Left cardiac atrium (tissue), 4 donors: ENCODE measurements around the gene SYNDIG1. TPM values are rescaled to one million over a fixed set of nuclear protein-coding genes. Genes with fewer than 3 reads are reported as not detected.
A peak's percentile ranks its signal among the peaks of the same experiment; 100 is the strongest.

ENCODE experiments used
- ATAC-seq, 2 donors: fragments of 200-7000 bp; cut with Tn5 transposase; one replicate each; pipeline ENCODE4 v1.9.1; 2020; ENCODE audit warnings: mild to moderate bottlenecking in 2 of 2, moderate library complexity in 2 of 2
- DNase-seq: peaks from one replicate; pipeline ENCODE4 v3.0.0-alpha.2; 2020
- intact Hi-C, 2 donors: fragments of 100-400 bp; cut with DNase I; formaldehyde crosslinking; loops; one replicate each; pipeline versions ENCODE4 v1.14.1 to v1.15.1; 2022 to 2023
- total RNA-seq, 2 donors: library from RNA; stranded (reverse); fragmentation: NEBNext Ultra II Directional; extraction: Animal tissue kit (Norgen Biotek cat#: 25700); gene quantifications; one replicate each; pipeline ENCODE4 v1.2.1, GENCODE V29; 2021
- donor health status: DM: no; HTN: yes; CAD: no.
- donor health status: DM: no; HTN: yes; CAD: no; lungs with severe emphysema.
- donor health status: DM: yes; HTN: yes; CAD: no.
- donor health status: Dilated cardiomyopathy.

SYNDIG1 gene
- total RNA-seq, 2 donors from 2014 or later: 16.7 to 28.4 TPM

DNA sequence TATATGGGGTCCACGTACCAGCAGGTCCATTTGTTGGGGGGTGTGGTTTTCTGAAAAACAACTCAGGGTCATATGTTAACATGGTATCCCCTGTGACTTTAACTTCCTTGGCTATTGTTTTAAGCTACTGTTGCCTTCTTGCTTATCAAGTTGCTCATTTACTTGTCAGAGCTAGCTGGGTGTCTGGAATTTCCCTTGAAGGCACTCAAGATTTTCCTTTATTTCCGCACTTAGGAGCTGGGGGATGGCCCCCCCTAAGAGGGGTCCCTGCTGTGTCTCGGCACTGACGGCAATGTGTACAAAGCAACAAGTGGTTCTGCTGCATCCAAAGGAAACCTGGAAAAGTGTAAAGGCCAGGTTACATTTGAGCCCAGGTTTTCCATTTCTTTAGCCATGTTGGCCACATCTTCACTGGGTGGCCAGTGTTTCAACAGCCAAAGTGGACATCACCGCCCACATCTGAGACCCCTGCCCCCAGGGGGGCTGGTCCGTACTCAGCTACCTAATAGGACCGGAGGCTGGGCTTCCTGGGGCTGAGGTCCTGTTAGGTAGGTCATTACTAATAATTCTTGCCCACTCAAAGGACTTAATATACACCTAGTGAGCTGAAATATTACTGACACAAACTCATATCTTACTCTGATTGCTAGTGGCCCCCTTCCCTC lies 24.8 kb upstream of the SYNDIG1 start:
- intact Hi-C loops: no loop called here
- DNase-seq (no peak), ATAC-seq (no peak)

DNA sequence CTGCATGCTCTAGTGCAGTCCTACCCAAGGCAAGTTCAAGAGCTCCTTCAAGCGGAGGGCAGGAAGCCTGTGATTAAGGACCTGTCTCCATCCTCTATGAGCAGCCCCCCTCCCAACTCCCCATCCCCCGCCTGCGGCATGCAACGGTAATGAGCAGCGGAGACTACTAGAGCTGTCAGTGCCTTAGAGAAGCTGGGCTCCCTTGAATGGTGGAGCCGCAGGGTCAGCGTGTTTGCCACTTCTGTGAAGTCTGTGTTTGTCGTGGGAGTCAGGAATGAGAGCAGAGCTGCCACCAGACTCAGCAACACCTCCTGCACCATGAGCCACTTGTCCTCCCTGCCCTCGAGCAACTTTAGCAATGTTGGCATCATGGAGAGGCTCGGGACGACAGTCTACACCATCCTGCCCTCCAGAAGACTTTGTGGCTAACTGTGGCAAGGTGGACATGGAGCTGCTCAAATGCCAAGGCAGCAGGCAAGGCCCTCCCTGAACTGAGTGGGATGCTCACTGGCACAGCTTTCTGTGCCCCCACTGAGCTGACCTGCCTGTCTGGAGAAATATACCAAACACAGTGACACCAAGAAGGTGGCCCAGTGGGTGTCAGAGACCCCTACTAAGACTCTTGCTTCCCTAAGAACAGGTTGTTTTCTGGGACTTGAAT lies 23.8 kb upstream of the SYNDIG1 start:
- DNase-seq (no peak), ATAC-seq (peak in 1 of 2 donors; percentile 59)
- intact Hi-C loops: no loop called here

DNA sequence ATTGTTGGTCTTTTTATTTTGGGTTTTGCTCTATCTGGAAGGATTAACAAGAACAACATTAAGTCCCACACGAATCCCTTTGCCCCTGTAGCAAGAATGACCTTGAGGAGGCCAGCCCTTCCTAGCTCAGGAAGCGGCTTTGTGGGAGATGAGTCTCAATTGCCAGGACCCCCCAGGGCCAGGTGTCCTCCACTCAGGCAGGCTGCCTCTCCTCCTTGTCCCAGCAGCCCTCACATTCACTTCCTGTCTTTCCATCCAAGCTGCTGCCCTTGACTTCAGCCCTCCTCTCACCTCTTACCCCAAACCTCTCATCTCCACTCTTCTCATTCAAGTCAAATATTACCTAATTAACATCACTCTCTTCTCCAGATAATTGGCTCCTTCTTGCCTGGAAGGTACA lies 22.6 kb upstream of the SYNDIG1 start:
- ATAC-seq (no peak), DNase-seq (no peak)
- intact Hi-C loops: no loop called here

DNA sequence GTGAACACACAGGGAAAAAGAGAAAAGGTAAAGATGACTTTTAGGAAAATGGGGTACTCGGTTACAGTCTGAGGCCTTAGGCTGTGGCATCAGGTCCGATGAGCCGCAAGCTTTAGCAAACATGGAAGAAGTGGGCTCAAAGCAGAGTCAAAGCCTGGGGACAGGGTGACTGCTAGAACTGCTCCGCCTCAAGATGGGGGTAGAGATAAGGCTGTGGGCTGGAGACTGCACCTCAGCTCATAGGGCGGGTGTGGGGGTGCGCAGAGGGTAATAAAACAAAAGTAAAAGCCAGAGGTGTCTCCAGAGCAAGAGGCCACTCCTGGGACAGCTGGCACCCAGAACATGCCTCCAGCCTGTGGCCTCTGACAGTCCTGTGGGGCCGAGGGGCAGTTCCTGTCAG lies 21.3 kb upstream of the SYNDIG1 start:
- intact Hi-C loops: no loop called here
- ATAC-seq (no peak), DNase-seq (no peak)

GRCh38 chr20:24449026-24449720 lies 20.3 kb upstream of the SYNDIG1 start:
- no peak for DNase-seq
- intact Hi-C loops: no loop called here
- no peak for ATAC-seq

DNA sequence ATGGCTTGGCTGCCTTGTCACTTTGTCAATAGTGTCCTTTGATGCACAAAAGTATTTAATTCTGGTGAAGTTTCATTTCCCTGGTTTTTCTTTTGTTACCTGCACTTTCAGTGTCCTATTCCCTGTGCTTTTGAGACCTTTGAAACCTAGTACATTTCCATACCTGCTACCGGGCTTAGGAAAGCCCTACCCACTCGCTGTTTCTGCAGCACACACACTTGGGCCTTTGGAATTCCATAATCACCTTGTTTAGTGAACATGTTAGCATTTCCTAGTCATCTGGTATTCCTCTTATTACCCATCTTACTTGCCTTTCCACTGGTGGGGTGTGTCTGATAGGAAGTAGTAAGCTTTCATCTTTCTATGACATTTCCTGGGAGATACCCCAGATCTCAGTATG lies 19.3 kb upstream of the SYNDIG1 start:
- DNase-seq (no peak), ATAC-seq (no peak)
- intact Hi-C loops: no loop called here

- intact Hi-C loops: no loop called here
- no peak for ATAC-seq
- no peak for DNase-seq
Measured at GRCh38 chr20:24450624-24451376, 18.6 kb upstream of the SYNDIG1 start.

GRCh38 chr20:24451428-24451827 lies 18.0 kb upstream of the SYNDIG1 start:
- ATAC-seq (no peak), DNase-seq (no peak)
- intact Hi-C loops: no loop called here

GRCh38 chr20:24452016-24452415 lies 17.4 kb upstream of the SYNDIG1 start:
- DNase-seq (no peak), ATAC-seq (no peak)
- intact Hi-C loops: no loop called here

DNA sequence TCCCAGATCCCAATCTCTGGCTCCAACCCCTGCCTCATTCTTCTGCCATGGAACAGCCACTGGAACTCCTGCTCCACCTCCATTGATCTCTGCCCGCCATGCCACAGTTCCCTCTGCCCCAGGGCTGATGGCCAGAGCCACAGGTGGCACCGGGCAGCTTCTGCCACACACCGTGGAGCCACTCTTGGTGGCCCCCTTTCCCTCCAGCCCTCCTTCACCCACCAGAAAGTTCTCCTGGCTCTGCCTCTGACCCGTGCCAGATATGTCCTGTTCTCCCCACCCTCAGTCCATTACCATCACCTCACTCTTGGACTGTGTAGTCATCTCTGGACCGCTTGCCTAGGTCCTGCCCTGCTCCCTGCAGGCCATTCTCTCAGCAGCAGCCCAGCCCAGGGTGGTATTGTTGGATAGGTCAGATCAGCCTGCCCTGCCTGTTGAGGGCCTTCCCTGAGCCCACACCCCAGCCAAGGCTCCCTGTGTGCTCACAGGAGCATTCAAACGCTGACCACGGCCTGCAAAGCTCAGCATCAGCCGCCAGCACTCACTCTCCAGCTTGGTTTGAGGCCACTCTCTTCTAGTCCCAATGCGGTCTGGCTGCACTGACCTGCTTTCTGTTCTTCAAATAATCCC lies 16.8 kb upstream of the SYNDIG1 start:
- intact Hi-C loops: no loop called here
- DNase-seq (no peak), ATAC-seq (no peak)

GRCh38 chr20:24453869-24454268 lies 15.6 kb upstream of the SYNDIG1 start:
- no peak for ATAC-seq
- no peak for DNase-seq
- intact Hi-C loops: no loop called here

DNA sequence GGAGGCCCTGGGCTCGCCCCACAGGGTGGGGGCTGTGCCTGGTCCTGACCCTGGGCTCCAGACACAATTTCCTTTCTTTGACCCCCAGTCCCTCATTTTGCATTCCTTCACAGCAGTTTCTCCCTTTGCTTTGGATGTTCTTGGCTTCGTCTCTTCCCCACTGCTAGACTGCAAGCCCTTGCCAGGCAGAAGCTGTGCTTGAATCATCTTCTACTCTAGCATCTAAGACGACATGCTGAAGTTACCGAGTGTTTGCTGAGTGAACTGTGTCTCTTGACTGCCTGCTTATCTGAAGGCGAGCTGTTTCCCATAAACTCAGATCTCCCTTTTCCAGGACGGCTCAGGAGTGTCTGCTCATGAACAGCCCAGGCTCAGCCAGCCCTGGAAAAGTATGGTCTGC lies 14.3 kb upstream of the SYNDIG1 start:
- ATAC-seq: no peak
- intact Hi-C loops: no loop called here
- no peak for DNase-seq

- no peak for DNase-seq
- ATAC-seq: no peak
- intact Hi-C loops: no loop called here
Measured at GRCh38 chr20:24456398-24456781, 13.0 kb upstream of the SYNDIG1 start.

GRCh38 chr20:24458436-24458835 lies 11.0 kb upstream of the SYNDIG1 start:
- DNase-seq (no peak), ATAC-seq (peak; percentile 63 to 87)
- intact Hi-C loops: no loop called here

DNA sequence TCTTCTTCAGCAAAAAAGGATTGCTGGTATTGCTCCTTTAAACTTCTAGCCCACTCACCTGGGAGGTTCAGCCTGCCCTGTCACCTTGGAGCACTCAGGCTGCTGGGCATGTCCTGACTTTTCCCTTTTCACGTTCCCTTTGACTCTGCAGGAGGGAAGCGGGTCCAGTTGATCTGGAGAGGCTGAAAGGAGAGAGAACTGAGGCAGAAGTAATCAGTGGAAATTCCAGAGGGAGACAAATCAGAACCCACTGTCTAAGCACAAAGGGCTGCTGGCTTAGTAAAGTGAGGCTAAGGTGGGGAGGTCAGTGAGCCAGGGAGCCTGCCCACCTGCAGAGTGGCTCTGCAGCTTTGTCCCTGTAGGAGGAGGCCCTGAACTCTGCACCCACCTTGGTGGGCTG lies 9.7 kb upstream of the SYNDIG1 start:
- ATAC-seq (no peak), DNase-seq (no peak)
- intact Hi-C loops: loop anchor here in 1 of 2 donors (10.0 kb wide), 1 partner anchor 155 kb away; no protein-coding TSS in a partner anchor

GRCh38 chr20:24460712-24461111 lies 8.7 kb upstream of the SYNDIG1 start:
- DNase-seq: no peak
- no peak for ATAC-seq
- intact Hi-C loops: loop anchor here in 1 of 2 donors (10.0 kb wide), 1 partner anchor 154 kb away; no protein-coding TSS in a partner anchor

GRCh38 chr20:24461848-24462247 lies 7.6 kb upstream of the SYNDIG1 start:
- DNase-seq: no peak
- intact Hi-C loops: loop anchor here in 1 of 2 donors (10.0 kb wide), 1 partner anchor 153 kb away; no protein-coding TSS in a partner anchor
- no peak for ATAC-seq

- ATAC-seq (no peak), DNase-seq (no peak)
Measured at GRCh38 chr20:24462460-24463010, 6.9 kb upstream of the SYNDIG1 start.

DNA sequence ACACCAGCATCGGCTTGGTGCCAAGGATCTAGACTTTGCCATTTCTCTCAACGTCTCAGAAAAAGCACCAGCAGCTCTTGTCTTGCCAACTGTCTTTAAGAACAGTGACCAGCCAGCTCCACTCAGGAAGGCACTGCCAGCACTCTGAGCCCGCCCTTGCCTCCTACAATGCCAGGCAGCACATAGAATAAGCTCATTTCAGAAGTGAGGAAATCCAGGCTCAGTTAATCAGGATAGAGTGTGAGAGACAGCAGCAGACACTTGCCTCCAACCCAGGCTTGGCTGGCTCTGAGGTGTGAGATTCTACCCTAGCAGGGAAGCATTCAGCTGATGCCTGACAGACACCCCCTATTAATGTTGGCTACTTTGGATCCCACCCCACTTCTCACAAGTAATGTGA lies 4.3 kb upstream of the SYNDIG1 start:
- intact Hi-C loops: loop anchor here in 1 of 2 donors (5.0 to 10.0 kb wide), 2 partner anchors 37 to 150 kb away; no protein-coding TSS in a partner anchor
- DNase-seq (peak; percentile 49), ATAC-seq (peak; percentile 61 to 75)

More at GRCh38 chr20:24462460-24463010, 6.9 kb upstream of the SYNDIG1 start:
- intact Hi-C loops: loop anchor here in 1 of 2 donors (10.0 kb wide), 1 partner anchor 152 kb away; no protein-coding TSS in a partner anchor
